Skeletal muscle satellite cell (primary cell): ENCODE measurements around the gene TSHR.
"Not testable (repeated sequence)": the region's sequence is repeated elsewhere in the genome, so short reads cannot be mapped to it uniquely, and the experiment has no call there.

ENCODE experiments used
- H3K27me3 ChIP-seq: 2 replicates; pipeline ENCODE4 v1.7.0; 2013; ENCODE audit warnings: low read length; ENCODE audit not compliant: control insufficient read depth, insufficient read depth
- H3K36me3 ChIP-seq: 2 replicates; pipeline ENCODE4 v1.7.0; 2013; ENCODE audit warnings: mild to moderate bottlenecking, control low read depth, low read length; ENCODE audit not compliant: insufficient read depth
- H3K4me1 ChIP-seq: 2 replicates; pipeline ENCODE4 v1.7.0; 2013; ENCODE audit warnings: low read length; ENCODE audit not compliant: control insufficient read depth, insufficient read depth
- H3K4me2 ChIP-seq: 2 replicates; pipeline ENCODE4 v1.7.0; 2013; ENCODE audit warnings: mild to moderate bottlenecking, low read length
- H3K4me3 ChIP-seq: 2 replicates; pipeline ENCODE4 v1.7.0; 2013; ENCODE audit warnings: low read length
- H3K9ac ChIP-seq: 2 replicates; pipeline ENCODE4 v1.7.0; 2013; ENCODE audit warnings: mild to moderate bottlenecking, low read depth, low read length, moderate library complexity
- H3K9me3 ChIP-seq: replicated peaks from 2 replicates; pipeline ENCODE4 v1.7.0; 2013; ENCODE audit warnings: mild to moderate bottlenecking, control low read depth, low read length

TSHR gene

DNA sequence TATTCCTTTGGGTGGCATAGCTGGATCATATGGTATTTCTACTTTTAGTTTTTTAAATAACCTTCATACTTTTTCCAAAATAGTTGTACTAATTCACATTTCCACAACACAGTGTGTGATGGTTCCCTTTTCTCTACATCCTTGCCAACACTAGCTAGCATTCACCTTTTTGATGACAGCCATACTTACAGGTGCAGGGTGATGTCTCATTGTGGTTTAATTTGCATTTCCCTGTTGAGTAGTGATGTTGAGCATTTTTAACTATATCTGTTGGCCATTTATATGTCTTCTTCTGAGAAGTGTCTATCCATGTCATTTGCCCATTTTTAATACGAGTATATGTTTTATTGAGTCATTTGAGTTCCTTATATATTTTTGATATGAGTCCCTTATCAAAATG lies 96.1 kb downstream of the TSHR start:
- H3K4me3 ChIP-seq: no peak overlapping the region

DNA sequence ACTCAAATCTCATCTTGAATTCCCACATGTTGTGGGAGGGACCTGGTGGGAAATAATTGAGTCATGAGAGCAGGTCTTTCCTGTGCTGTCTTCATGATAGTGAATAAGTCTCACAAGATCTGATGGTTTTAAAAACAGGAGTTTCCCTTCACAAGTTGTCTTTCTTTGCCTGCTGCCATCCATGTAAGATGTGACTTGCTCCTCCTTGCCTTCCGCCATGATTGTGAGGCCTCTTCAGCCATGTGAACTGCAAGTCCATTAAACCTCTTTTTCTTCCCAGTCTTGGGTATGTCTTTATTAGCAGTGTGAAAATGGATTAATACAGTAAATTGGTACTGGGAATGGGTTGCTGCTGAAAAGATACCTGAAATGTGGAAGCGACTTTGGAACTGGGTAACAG lies 98.6 kb downstream of the TSHR start:
- not testable (repeated sequence) for H3K9ac ChIP-seq, H3K27me3 ChIP-seq, H3K4me1 ChIP-seq, H3K4me3 ChIP-seq, H3K4me2 ChIP-seq, H3K9me3 ChIP-seq, H3K36me3 ChIP-seq

More for the DNA sequence above, 96.1 kb downstream of the TSHR start:
- H3K4me2 ChIP-seq: no peak overlapping the region
- no peaks in the 10 kb centered on the region for H3K27me3 ChIP-seq
- no peaks in the 10 kb centered on the region for H3K9me3 ChIP-seq
- no peaks in the 10 kb centered on the region for H3K4me1 ChIP-seq
- no peaks in the 10 kb centered on the region for H3K36me3 ChIP-seq
- H3K9ac ChIP-seq: no peak overlapping the region

DNA sequence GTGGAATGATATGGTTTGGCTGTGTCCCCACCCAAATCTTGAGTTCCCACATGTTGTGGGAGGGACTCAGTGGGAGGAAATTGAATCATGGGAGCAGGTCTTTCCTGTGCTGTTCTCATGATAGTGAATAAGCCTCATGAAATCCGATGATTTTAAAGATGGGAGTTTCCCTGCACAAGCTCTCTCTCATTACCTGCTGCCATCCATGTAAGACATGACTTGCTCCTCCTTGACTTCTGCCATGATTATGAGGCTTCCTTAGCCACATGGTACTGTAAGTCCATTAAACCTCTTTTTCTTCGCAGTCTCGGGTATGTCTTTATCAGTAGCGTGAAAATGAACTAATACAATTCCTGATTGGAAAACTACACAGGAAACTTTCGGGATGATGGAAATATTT lies 100.5 kb downstream of the TSHR start:
- no peak overlapping the region for H3K4me3 ChIP-seq
- H3K9me3 ChIP-seq: no peaks in the 10 kb centered on the region
- H3K36me3 ChIP-seq: no peaks in the 10 kb centered on the region
- no peak overlapping the region for H3K9ac ChIP-seq
- H3K4me1 ChIP-seq: no peaks in the 10 kb centered on the region
- H3K4me2 ChIP-seq: no peak overlapping the region
- no peaks in the 10 kb centered on the region for H3K27me3 ChIP-seq

GRCh38 chr14:81062380-81062779 lies 107.0 kb downstream of the TSHR start:
- Histone ChIP-seq H3K4me2 (no peak overlapping the region), H3K36me3 (no peaks in the 10 kb centered on the region), H3K4me1 (no peaks in the 10 kb centered on the region), H3K9me3 (no peaks in the 10 kb centered on the region), H3K4me3 (no peak overlapping the region), H3K27me3 (no peaks in the 10 kb centered on the region), H3K9ac (no peak overlapping the region)

GRCh38 chr14:81062816-81063215 lies 107.4 kb downstream of the TSHR start:
- Histone ChIP-seq H3K4me2 (no peak overlapping the region), H3K9ac (no peak overlapping the region), H3K4me3 (no peak overlapping the region), H3K9me3 (no peaks in the 10 kb centered on the region), H3K36me3 (no peaks in the 10 kb centered on the region), H3K27me3 (no peaks in the 10 kb centered on the region), H3K4me1 (no peaks in the 10 kb centered on the region)

- no peaks in the 10 kb centered on the region for H3K27me3 ChIP-seq
- H3K36me3 ChIP-seq: no peaks in the 10 kb centered on the region
- no peak overlapping the region for H3K9ac ChIP-seq
- no peak overlapping the region for H3K4me3 ChIP-seq
- H3K4me1 ChIP-seq: no peaks in the 10 kb centered on the region
- no peak overlapping the region for H3K4me2 ChIP-seq
- H3K9me3 ChIP-seq: no peaks in the 10 kb centered on the region
Observed at GRCh38 chr14:81066672-81067071, 111.3 kb downstream of the TSHR start.

DNA sequence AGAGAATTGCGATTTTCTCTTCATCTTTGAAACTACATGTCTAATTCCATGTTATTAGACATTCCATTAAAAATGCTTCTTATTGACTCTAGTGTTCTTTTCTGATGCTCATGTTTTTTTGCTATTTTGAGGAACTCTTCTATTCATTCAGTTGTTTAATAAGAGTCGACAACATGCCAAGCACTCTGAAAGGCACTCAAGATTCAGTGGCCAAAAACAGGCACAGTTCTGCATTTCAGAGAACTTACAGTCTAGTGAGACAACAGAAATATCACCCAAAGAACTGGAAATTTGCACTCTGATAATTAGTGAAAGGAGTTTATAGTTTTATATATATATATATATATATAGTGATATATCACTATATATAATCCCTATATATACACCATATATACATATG lies 111.7 kb downstream of the TSHR start:
- Histone ChIP-seq H3K4me3 (no peak overlapping the region), H3K9me3 (no peaks in the 10 kb centered on the region), H3K9ac (no peak overlapping the region), H3K27me3 (no peaks in the 10 kb centered on the region), H3K36me3 (no peaks in the 10 kb centered on the region), H3K4me1 (no peaks in the 10 kb centered on the region), H3K4me2 (no peak overlapping the region)

DNA sequence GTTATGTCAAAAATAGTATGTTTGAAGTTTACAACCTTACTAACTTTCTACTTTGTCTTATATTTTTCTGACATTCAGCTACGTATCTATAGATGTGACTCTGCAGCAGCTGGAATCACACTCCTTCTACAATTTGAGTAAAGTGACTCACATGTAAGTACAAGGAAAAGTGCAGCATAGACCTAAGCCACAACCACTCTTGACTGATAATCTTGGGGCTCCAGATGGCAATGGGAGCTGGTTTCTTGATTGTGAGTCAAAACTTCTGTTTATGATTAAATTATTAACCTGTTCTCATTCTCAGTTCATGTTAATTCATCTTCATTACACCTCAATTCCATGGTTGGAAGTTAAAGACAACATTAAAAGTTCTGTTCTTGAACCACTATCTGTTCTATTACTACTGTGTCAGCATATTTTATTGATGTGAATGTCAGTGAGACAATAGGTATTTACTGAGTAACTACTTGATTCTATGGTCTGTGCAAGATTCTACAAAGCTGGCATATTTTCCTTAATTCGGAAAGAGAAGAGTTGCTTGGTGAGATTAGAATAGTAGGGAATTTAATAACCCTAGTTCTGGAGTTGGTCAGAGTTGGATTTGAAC lies 112.9 kb downstream of the TSHR start:
- Histone ChIP-seq H3K27me3 (no peaks in the 10 kb centered on the region), H3K4me1 (no peaks in the 10 kb centered on the region), H3K4me2 (no peak overlapping the region), H3K9me3 (no peaks in the 10 kb centered on the region), H3K4me3 (no peak overlapping the region), H3K9ac (no peak overlapping the region), H3K36me3 (no peaks in the 10 kb centered on the region)

- H3K36me3 ChIP-seq: no peaks in the 10 kb centered on the region
- no peak overlapping the region for H3K4me3 ChIP-seq
- H3K27me3 ChIP-seq: no peaks in the 10 kb centered on the region
- no peak overlapping the region for H3K4me2 ChIP-seq
- H3K9me3 ChIP-seq: no peaks in the 10 kb centered on the region
- no peaks in the 10 kb centered on the region for H3K4me1 ChIP-seq
- H3K9ac ChIP-seq: no peak overlapping the region
Observed at GRCh38 chr14:81070511-81070910, 115.1 kb downstream of the TSHR start.

DNA sequence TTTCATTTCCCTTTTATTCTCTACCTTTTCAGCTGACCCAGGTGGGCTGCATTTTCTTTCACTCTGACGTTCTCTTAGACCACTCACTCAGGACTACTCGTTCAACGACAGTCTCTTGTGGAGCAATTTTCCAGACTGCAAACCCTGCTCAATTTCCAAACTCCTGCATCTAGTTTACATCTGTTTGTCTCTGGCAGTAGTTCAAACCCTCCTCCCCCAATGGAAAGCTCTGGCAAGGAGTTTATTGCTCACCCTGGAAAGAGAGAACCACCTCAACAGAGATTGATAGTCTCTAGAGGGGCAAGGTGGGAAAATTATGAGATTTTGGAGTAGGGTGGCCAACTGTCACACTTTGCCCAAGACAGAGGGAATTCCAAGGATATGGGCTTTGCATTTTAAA lies 130.2 kb downstream of the TSHR start:
- H3K9me3 ChIP-seq: no peaks in the 10 kb centered on the region
- no peaks in the 10 kb centered on the region for H3K36me3 ChIP-seq
- no peaks in the 10 kb centered on the region for H3K27me3 ChIP-seq
- no peaks in the 10 kb centered on the region for H3K4me1 ChIP-seq
- H3K4me3 ChIP-seq: no peak overlapping the region
- H3K9ac ChIP-seq: no peak overlapping the region
- H3K4me2 ChIP-seq: no peak overlapping the region

- no peak overlapping the region for H3K4me2 ChIP-seq
- H3K9me3 ChIP-seq: no peaks in the 10 kb centered on the region
- H3K4me3 ChIP-seq: no peak overlapping the region
- H3K27me3 ChIP-seq: no peaks in the 10 kb centered on the region
- no peaks in the 10 kb centered on the region for H3K36me3 ChIP-seq
- H3K4me1 ChIP-seq: no peaks in the 10 kb centered on the region
- no peak overlapping the region for H3K9ac ChIP-seq
Observed at GRCh38 chr14:81087230-81087629, 131.8 kb downstream of the TSHR start.

DNA sequence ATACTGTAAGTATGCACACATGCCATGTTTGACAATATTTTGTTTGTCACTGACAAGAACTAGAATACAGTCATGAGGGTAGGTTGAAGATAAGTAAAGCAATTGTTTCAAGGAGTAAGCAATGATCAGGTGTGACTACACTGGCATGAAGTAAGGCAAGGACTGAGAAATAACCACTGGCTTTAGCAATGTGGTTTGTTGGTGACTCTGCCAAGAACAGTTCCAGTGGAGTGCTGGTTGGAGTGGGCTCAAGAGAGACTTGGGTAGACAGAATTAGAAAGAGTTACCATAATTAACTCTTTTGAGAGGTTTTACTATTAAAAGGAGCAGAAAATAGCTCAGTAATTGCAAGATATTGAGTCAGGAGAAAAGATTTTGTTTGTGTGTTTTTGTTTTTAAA lies 135.7 kb downstream of the TSHR start:
- Histone ChIP-seq H3K4me3 (no peak overlapping the region), H3K27me3 (no peaks in the 10 kb centered on the region), H3K4me2 (no peak overlapping the region), H3K9me3 (no peaks in the 10 kb centered on the region), H3K9ac (no peak overlapping the region), H3K36me3 (no peaks in the 10 kb centered on the region), H3K4me1 (no peaks in the 10 kb centered on the region)
